ENCODE measurements around the gene TAF4.

GRCh38 chr20:61968932-61969331 lies 96.7 kb downstream of the TAF4 start:
- no peak for TF ChIP-seq CTCF (conservative IDR thresholded peaks at IDR 0.05 in 1 of 2, IDR thresholded peaks at IDR 0.05 in 1 of 2; ENCODE audit: low read depth in 1 of 2, low read length in 2 of 2)
- no peak for TF ChIP-seq EZH2 (IDR thresholded peaks at IDR 0.05; ENCODE audit: low read length, missing control alignments)

All from fibroblast of lung (primary cell).